ENCODE results near the gene MKLN1.
"Not testable (repeated sequence)": the region's sequence is repeated elsewhere in the genome, so short reads cannot be mapped to it uniquely, and the experiment has no call there.

GRCh38 chr7:131505037-131505620 lies 177.5 kb downstream of the MKLN1 start:
- not testable (repeated sequence) for TF ChIP-seq CTCF (IDR thresholded peaks at IDR 0.05; ENCODE audit: poor library complexity, severe bottlenecking); EZH2 (IDR thresholded peaks at IDR 0.05; ENCODE audit: borderline replicate concordance, insufficient read depth, low read length, poor library complexity, severe bottlenecking); MXI1 (conservative IDR thresholded peaks at IDR 0.05; ENCODE audit: poor library complexity, severe bottlenecking); POLR2AphosphoS5 (IDR thresholded peaks at IDR 0.05); SMC3 (conservative IDR thresholded peaks at IDR 0.05; ENCODE audit: poor library complexity); TAF1 (IDR thresholded peaks at IDR 0.05; ENCODE audit: low read depth); REST (IDR thresholded peaks at IDR 0.05; ENCODE audit: borderline replicate concordance); EP300 (conservative IDR thresholded peaks at IDR 0.05; ENCODE audit: poor library complexity, severe bottlenecking)
